MM.1S (cell line): ENCODE results near the gene ARHGAP11A.
A peak's percentile ranks its signal among the peaks of the same experiment; 100 is the strongest.

Experiments used
- CTCF ChIP-seq: fragments of 300-600 bp; sonication (generic); IDR thresholded peaks from 2 replicates; pipeline ENCODE4 v1.5.1; 2016; ENCODE audit warnings: antibody characterized with exemption, low read length, mixed read lengths
- EZH2 ChIP-seq: fragments of 300-600 bp; sonication (generic); optimal IDR thresholded peaks from 2 replicates; pipeline ENCODE3; 2017; ENCODE audit warnings: low read depth, mild to moderate bottlenecking, antibody characterized with exemption, low read length, mixed read lengths

GRCh38 chr15:32649342-32649741, 34.0 kb downstream of the ARHGAP11A start:
- TF ChIP-seq CTCF (peak; percentile 25), EZH2 (no peak)
